Smooth muscle cell of the brain vasculature (primary cell): ENCODE measurements around the gene CPED1.
A peak's percentile ranks its signal among the peaks of the same experiment; 100 is the strongest.
"Not testable (repeated sequence)": the region's sequence is repeated elsewhere in the genome, so short reads cannot be mapped to it uniquely, and the experiment has no call there.

Experiments used
- DNase-seq: peaks from one replicate; pipeline ENCODE4 v3.0.0-alpha.2; 2012; ENCODE audit warnings: low read depth, low spot score

CPED1 gene

DNA sequence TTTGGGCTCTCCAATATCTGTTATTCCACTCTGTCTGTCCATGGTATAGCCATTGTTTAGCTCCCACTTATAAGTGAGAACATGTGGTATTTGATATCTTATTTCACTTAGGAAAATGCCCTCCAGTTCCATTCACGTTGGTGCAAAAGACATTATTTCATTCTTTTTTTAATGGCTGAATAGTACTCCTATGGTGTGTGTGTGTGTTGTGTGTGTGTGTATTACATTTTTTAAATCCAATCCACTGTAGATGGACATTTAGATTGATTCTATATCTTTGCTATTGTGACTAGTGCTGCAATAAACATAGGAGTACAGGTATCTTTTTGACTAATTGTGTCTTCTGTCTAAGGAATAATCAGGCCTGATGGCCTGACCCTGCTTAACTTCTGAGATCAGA lies 7.4 kb upstream of the CPED1 start:
- DNase-seq = no peak

DNA sequence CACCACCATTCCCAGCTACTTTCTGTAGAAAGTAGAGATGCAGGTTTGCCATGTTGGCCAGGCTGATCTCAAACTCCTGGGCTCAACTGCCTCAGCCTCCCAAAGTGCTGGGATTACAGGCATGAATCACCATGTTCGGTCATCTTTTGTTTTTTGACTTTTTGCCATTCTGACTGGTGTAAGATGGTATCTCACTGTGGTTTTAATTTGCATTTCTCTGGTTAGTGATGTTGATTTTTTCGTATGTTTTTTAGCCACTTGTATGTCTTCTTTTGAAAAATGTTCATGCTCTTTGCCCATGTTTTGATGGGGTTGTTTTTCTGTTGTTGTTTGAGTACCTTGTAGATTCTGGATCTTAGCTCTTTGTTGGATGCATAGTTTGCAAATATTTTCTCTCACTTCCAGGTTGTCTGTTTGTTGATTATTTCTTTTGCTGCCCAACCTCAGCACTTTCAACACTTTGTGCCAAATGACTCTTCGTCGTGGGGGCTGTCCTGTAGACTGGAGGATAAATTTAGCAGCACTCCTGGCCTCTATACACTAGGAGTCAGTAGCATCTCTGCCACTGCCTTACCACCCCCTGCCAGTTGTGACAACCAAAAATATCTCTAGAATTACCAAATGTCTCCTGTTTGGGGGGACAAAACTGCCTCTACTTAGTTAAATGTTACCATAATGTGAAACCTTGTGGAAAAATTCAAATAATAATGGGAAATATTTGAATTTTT lies 6.5 kb upstream of the CPED1 start:
- DNase-seq = no peak

DNA sequence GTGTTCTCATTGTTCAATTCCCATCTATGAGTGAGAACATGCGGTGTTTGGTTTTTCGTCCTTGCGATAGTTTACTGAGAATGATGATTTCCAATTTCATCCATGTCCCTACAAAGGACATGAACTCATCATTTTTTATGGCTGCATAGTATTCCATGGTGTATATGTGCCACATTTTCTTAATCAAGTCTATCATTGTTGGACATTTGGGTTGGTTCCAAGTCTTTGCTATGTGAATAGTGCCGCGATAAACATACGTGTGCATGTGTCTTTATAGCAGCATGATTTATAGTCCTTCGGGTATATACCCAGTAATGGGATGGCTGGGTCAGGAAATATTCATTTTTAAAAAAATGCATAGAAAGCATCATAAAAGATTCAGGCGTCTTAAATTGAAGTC lies 4.9 kb upstream of the CPED1 start:
- DNase-seq = not testable (repeated sequence)

DNA sequence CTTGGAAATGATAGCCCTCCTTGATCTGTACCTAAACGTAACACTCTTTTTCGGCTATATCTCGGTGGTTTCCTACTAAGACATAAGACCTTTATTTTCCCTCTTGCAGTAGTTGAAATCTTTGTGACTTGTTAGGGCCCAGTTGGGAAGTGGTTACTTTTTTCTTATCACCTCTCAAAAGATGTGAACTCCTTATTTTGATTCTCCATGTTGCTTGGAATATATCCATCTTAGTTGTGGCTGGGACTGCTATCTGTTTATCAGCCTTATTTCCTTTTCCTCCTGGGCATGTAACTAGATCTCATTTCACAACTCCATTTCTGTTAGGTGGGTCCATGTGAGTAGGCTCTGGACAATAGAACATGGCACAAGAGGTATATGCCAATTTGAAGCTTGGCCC lies 4.1 kb upstream of the CPED1 start:
- no peak for DNase-seq

GRCh38 chr7:120985130-120985758 lies 3.3 kb upstream of the CPED1 start:
- no peak for DNase-seq

DNA sequence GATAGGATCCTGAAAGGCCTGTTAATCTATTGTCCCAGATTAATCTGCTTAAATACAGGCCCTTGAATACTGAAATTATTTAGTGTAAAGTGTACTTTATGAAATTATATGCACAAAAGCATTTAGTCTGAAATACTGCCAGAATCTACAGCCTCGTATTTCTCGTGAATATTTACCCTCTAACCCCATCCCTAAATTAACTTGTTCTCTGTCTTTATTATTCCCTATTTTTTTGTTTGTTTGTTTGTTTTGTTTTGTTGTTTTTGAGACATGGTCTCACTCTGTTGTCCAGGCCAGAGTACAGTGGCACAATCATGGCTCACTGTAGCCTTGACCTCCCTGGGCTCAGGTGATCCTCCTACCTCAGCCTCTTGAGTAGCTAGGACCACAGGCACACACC lies 2.7 kb upstream of the CPED1 start:
- no peak for DNase-seq

- no peak for DNase-seq
These were observed 1.9 kb upstream of the CPED1 start for GRCh38 chr7:120986650-120987049.

DNA sequence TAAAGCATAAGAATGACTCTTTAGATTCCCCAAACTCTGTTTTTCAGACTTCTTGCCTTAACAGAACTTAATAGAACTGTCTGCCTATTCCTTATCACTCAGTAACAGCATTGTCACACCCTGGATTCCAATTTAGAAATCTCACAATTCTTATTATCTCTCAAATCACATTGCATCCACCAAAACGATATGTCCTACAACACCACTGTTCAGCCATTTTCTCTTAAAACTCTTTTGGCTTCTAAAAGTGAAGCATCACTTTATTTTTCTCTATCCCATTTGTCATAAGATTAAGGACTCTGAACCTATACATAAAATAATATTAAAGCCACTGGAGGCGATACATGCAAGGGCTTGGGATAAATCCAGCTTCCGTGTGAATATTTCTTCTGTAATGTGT lies 1.2 kb upstream of the CPED1 start:
- no peak for DNase-seq

DNA sequence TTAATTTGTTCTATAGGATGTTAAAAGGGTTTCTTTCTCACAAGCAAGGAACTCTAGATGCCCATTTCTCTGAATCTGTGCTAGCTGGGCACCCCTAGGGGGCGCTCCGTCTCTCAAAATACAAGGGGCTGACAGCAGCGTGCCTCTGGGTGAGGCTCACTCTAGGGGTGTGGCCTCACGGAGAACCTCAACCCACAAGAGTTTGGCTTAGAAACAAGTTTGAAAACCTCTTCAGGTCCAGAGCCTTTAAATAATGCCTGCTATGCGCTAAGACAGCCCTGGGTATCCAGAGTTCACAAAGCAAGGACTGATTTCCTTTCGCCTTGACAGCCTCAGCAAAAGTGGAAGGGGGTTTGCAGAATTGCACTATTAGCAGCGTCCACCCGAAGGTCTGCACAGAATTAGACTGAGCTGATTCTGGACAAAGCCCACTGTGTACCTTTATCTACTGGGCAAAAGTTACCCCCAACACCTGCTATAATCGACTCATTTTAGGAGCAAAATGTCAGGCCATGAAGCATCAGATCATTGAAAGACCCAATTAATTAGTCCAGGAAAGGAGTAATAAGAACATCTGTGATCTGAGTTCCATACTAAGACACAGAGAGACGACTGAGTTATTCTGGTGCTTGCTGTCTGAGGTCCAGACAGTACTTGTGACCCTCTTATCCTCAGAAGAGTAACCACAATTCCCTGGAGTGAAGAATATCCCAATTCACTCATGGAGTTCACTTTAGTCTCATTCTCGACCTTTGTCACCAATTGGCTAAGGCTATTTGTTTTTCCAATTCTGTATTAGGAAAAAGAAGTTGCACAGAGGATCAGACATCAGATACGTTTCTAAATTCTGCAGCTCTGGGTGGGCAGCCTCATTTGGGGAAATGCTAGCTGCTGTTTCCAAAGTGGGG lies 574 bp upstream of the CPED1 start:
- peak; percentile 95 for DNase-seq

DNA sequence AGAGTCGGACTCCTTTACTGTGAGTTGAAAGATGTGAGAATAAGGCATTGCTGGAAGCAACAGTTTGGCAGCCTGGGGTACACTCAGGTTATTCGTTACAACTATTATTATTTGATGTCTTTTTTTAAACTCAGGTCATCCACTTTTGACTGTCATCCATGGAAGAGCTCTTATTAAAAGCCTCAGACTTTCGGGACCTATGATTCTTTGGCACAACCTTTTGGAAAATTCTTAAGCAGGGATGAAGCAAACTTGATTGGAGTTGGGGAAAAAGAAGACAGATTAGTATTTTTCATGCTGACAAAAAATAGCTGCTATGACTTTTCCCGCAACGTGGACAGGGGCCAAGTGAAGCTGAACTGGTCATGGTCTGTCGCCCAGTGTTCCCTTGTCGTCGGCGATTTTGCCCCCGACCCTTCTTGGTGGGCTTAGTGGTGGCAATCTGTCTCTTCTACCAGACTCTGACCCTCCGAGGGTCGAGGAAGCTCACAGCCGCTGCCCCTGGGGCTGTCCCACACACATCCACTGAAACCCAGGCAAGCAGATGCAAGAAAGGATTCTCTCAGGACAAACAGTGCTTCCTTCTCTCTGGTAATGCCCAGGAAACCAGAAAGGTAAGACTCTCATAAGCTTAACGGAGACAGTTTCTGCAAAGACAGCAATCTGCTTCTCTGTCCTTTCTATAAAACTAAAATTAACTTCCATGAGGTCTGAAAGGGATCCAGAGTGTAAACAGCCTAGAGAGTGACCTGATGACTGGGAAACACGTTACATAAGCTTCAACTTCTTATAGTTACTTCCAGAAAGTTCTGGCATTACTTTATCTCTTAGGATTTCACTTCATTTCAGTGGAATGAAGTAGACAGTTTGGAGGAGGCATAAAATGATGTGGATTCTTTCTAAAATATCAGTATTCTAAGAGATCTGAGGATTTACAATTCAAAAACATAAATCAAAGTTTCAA lies 1.0 kb downstream of the CPED1 start:
- DNase-seq = no peak

DNA sequence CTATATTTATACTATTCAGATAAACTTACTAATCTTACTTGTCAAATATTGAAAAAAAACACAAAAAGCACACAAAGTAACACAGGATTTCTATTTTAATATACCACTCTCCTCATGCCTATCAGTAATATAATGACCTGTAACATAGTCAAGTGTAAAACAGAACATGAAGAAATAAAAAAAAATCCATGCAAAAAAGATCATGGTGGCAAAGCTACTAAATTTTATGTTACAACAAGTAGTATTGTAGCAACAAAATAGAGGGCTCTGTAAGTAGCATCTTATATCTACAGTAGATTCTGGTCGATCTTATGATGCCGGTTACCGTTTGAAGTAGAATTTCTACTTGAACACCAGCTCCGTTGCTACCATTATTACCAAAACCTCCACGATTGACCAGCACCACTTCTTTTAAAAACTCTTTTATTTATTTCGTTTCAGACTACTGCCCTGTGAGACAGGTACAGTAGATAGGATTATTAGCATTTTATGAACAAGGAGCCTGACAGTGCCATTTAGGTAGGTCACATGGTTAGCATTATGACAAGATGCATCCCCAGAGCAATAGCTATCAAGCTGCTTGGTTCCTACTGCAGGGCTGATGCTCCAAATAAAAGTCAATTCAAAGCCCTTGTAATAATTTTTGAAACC lies 2.1 kb downstream of the CPED1 start:
- DNase-seq = no peak

DNA sequence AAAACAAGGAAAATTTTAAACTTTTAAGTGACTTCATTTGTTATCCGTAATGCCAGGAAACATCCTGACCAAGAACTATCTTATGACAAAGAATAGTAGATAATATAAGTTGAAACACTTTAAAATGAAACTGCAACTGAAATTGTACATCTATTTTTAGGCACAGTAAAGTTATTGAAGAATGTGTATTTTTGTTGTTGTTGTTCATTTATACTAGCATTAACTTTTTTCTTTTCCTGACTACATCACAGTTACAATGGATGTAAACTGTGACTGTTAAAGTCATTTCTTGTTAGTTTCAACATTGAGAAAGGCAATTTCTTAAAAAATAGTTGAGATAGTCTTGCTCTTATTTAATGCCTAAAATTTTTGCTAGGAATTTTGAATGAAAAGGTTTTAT lies 2.6 kb downstream of the CPED1 start:
- no peak for DNase-seq

DNA sequence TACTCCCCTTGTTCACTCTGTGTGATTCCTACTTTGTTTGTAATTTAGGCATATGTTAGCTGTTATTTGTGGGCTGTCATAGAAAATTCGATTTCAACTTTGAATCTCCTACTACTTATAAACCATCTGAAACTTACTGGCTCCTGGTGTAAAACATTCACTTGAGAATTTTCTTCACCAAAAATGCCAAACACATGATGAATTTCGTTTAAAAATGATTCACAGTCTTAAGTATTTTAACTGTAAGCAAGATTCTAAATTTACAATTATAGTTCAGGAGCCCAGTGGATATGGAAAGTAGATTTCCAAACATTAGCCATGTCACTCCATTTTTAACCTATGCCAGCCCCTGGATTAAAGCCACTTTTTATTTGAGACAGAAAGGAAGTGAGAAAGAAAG lies 3.1 kb downstream of the CPED1 start:
- DNase-seq = no peak

DNA sequence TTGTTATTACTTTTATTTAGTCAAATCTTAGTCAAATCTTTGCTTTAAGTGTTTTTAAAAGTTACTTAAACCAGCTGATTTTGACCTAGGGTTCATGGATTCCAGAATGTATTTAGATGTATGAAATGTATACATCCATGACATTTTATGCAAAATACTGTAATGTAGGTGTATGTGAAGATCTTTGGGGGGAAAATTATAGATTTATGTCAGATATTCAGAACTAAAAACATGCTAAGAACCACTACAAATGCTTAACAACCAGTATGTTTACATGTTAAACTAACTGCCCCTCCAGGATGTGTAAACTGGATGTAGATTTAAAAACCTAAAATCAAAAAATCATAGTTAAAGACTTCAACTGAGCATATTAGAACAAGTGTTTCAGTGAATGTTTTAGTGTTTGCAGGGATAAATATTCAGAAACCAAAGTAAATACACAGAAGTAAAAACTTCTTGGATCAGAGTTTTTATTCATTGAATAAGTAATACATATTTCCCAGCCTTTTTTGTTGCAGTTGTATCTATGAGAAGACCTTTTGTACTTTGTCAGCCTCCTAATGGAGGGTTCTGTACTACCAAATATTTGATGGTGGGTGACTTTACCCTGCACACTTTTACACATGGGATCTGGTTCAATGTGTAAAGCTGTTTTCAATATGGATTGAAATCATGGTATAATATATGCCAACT lies 3.9 kb downstream of the CPED1 start:
- DNase-seq = no peak

- no peak for DNase-seq
These were observed 4.5 kb downstream of the CPED1 start for GRCh38 chr7:120992965-120993494.

GRCh38 chr7:120993553-120994191 lies 5.2 kb downstream of the CPED1 start:
- no peak for DNase-seq

DNA sequence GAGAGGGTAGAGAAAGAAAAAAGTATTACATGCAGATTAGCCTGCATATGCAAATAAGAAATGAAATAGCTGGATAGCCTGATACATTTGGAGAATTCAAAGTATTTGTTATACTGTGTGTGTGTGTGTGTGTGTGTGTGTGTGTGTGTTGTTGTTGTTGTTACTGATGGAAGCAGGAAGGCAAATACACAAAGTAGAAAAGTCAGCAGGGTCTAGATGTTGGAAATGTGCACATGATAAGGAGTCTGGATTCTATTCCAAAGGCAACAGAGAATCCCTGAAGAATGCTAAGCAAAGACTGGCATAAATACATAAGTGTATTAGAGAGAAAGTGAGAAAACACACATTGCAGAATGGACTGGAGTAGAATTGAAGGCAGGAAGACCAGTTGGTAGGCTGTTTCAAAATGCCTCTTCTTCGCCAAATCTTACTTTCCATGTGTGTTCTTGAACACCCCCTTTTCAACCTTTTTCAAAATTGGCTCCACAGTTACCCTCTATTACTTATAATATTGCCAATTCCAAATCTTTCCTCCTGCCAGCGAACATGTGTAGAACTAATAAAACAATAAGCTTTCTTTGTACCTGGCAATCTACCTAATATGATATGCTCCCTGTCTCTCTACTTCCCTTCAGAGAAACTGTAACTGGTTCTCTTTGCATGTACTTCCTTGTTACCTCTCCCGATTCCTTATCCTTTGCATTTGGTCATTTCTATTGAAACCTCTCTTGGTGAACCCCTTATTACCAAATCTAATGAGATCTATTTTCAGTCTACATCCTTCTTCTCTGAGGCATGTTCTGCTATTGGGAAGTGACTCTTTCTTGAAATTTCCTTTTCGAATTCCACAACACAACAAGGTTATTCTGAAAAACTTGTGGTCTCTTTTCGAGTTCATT lies 6.2 kb downstream of the CPED1 start:
- no peak for DNase-seq

DNA sequence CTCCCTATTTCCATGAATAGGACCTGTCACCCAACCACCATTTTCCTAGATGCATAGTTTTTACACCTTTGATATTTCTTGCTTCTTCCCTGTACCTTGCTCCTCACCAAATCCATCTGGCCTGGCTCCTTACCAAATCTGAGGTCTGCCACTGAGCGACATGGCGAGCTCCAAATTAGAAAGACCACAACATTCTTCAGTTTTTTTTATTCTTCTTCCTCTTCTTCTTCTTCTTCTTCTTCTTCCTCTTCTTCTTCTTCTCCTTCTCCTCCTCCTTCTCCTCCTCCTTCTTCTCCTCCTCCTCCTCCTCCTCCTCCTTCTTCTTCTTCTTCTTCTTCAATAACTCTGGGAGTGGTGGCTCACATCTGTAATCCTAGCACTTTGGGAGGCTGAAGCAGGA lies 7.1 kb downstream of the CPED1 start:
- DNase-seq = no peak
